ENCODE data around the gene RAB4A. TPM values are rescaled to one million over a fixed set of nuclear protein-coding genes. Genes with fewer than 3 reads are reported as not detected.
A peak's percentile ranks its signal among the peaks of the same experiment; 100 is the strongest.

Gene RAB4A
- total and polyA plus RNA-seq, 2 of the 8 experiments (the other 6 are each of a cell fraction or from before 2014, with no cell fraction given) = 13.3 to 68.8 TPM

DNA sequence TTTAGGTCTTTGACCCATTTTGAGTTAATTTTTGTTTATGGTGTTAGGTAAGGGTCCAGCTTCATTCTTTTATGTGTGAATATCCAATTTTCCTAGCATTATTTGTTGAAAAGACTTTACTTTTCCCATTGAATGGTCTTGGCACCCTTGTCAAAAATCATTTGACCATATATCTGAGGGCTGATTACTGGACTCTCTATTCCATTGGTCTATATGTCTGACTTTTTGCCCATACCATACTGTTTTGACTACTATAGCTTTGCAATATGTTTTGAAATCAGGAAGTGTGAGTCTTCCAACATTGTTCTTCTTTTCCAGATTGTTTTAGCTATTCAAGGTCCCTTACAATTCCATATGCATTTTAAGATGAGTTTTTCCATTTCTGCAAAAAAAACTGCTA, 83.3 kb downstream of the RAB4A start:
- no peak overlapping the region for H4K5ac ChIP-seq (ENCODE audit: insufficient read length, low read depth, low read length)
- no peak overlapping the region for H3K27ac ChIP-seq (ENCODE audit: low read depth, low read length)
- H3K4me2 ChIP-seq (ENCODE audit: insufficient read depth in 1 of 2, low read depth in 2 of 2, low read length in 2 of 2) = no peak overlapping the region
- no peak overlapping the region for H2AK5ac ChIP-seq (ENCODE audit: low read depth, low read length)
- no peak overlapping the region for H2BK20ac ChIP-seq (ENCODE audit: low read length)
- no peak overlapping the region for H4K8ac ChIP-seq (ENCODE audit: extremely low read depth, insufficient read depth, low read length)
- H3K23me2 ChIP-seq (ENCODE audit: low read depth, low read length) = no peaks in the 10 kb centered on the region; the same call in 1 of the 2 replicates
- no peak overlapping the region for H2BK5ac ChIP-seq (ENCODE audit: low read depth, low read length)
- TF ChIP-seq KDM1A (IDR thresholded peaks at IDR 0.05; ENCODE audit: borderline replicate concordance, low read length) = peak; percentile 89
- TF ChIP-seq RNF2 (IDR thresholded peaks at IDR 0.05; ENCODE audit: borderline replicate concordance, low read depth, low read length, missing control alignments, poor library complexity, severe bottlenecking) = no peak
- no peak for TF ChIP-seq CHD2 (IDR thresholded peaks at IDR 0.05; ENCODE audit: low read length)
- FAIRE-seq (no peak), DNase-seq (ENCODE audit: low read depth in 1 of 2, low spot score in 2 of 2) (no peak)
- no peak overlapping the region for H3K9ac ChIP-seq (replicated peaks in 1 of 4; ENCODE audit: extremely low read depth in 1 of 4, low read depth in 3 of 4, low read length in 3 of 4)
- no peak overlapping the region for H3K18ac ChIP-seq (ENCODE audit: extremely low read depth, low read length)
- H3K4me3 ChIP-seq (ENCODE audit: extremely low read depth in 1 of 4, insufficient read depth in 2 of 4, low read depth in 3 of 4, low read length in 4 of 4) = no peak overlapping the region
- H3K36me3 ChIP-seq (ENCODE audit: control insufficient read depth in 2 of 4, insufficient read depth in 4 of 4, low read length in 3 of 4) = no peaks in the 10 kb centered on the region
- peaks cover 4 to 5% of the 10 kb centered on the region in 2 experiments; a peak in 1 of 4 replicates for H3K9me3 ChIP-seq (ENCODE audit: insufficient read depth in 2 of 2, low read depth in 1 of 2, low read length in 1 of 2)
- no peak overlapping the region for H3K14ac ChIP-seq (ENCODE audit: insufficient read length)
- H3K79me2 ChIP-seq (ENCODE audit: control insufficient read depth in 1 of 2, insufficient read depth in 2 of 2, low read length in 2 of 2) = no peaks in the 10 kb centered on the region
- H2BK15ac ChIP-seq (ENCODE audit: low read length) = no peak overlapping the region
- no peak overlapping the region for H2BK120ac ChIP-seq (replicated peaks; ENCODE audit: low read depth, low read length)
- no peaks in the 10 kb centered on the region for H3K4me1 ChIP-seq (replicated peaks in 1 of 4; ENCODE audit: control insufficient read depth in 3 of 4, insufficient read depth in 4 of 4, low read length in 3 of 4)
- H3K27me3 ChIP-seq (replicated peaks in 1 of 4; ENCODE audit: control insufficient read depth in 3 of 4, extremely low read depth in 1 of 4, insufficient read depth in 3 of 4, low read length in 3 of 4) = no peaks in the 10 kb centered on the region
- H2BK12ac ChIP-seq (ENCODE audit: low read depth, low read length) = no peak overlapping the region
- no peaks in the 10 kb centered on the region for H4K20me1 ChIP-seq (replicated peaks in 1 of 2; ENCODE audit: control insufficient read depth in 1 of 2, insufficient read depth in 2 of 2, low read length in 2 of 2)
- no peak overlapping the region for H3K56ac ChIP-seq (replicated peaks; ENCODE audit: insufficient read length, low read depth, low read length)
- CTCF ChIA-PET (ENCODE audit: partially characterized antibody) = no interaction called here
- no peak overlapping the region for H3K23ac ChIP-seq (ENCODE audit: insufficient read length)
- no peak overlapping the region for H2AFZ ChIP-seq (ENCODE audit: low read length)
- no peaks in the 10 kb centered on the region for H3K79me1 ChIP-seq (ENCODE audit: low read depth, low read length)
- H4K91ac ChIP-seq (replicated peaks; ENCODE audit: insufficient read length, low read length) = no peak overlapping the region
- POLR2A ChIA-PET (ENCODE audit: partially characterized antibody) = no interaction called here
- H3K4ac ChIP-seq (replicated peaks; ENCODE audit: insufficient read length, low read depth, low read length) = no peak overlapping the region

Other genes with a start within 250 kb of the RAB4A start
- 16.5 and 17.2 TPM in 2 replicates for gene CCSAP, start 71.9 kb downstream of the RAB4A start, total RNA-seq (2021; fragmentation: NEBNext Ultra II Directional; extraction: Animal tissue kit (Norgen Biotek cat#: 25700))
- 2.4 and 3.5 TPM in 2 replicates for gene CCSAP, start 71.9 kb downstream of the RAB4A start, polyA plus RNA-seq (2011; rRNA removed)
- 56.2 and 58.2 TPM in 2 replicates for gene ACTA1, start 163.0 kb downstream of the RAB4A start, total RNA-seq (2021; fragmentation: NEBNext Ultra II Directional; extraction: Animal tissue kit (Norgen Biotek cat#: 25700))
- gene ACTA1, start 163.0 kb downstream of the RAB4A start, polyA plus RNA-seq (2011; rRNA removed) = 23.5 and 49.6 TPM in 2 replicates
- 67.6 and 72.1 TPM in 2 replicates for gene NUP133, start 237.2 kb downstream of the RAB4A start, total RNA-seq (2021; fragmentation: NEBNext Ultra II Directional; extraction: Animal tissue kit (Norgen Biotek cat#: 25700))
- gene NUP133, start 237.2 kb downstream of the RAB4A start, polyA plus RNA-seq (2011; rRNA removed) = 20.6 and 21.2 TPM in 2 replicates